Ovary (tissue), 3 donors: ENCODE results near the gene CRTC1.

Experiments
- CTCF ChIP-seq, 3 donors: fragments of 450-650 bp in 2 of 3; fragments of 200-600 bp in 1 of 3; IDR thresholded peaks; one replicate each; pipeline versions ENCODE4 v1.5.1 to v1.8.0; 2016 to 2022; ENCODE audit warnings: antibody characterized with exemption in 3 of 3, mild to moderate bottlenecking in 1 of 3
- POLR2A ChIP-seq: fragments of 450-650 bp; IDR thresholded peaks from one replicate; pipeline ENCODE4 v1.6.1; 2017; ENCODE audit warnings: antibody characterized with exemption, mild to moderate bottlenecking, moderate library complexity
- donor health status: DM: no; HTN: no; CAD: no.

- TF ChIP-seq CTCF (IDR thresholded peaks at IDR 0.05) (no peak), POLR2A (no peak)
Measured at GRCh38 chr19:18710996-18711751, 27.7 kb downstream of the CRTC1 start.
